Smooth muscle cell (in vitro differentiated cells): Measurements from ENCODE around the gene TLE3. TPM values are rescaled to one million over a fixed set of nuclear protein-coding genes. Genes with fewer than 3 reads are reported as not detected.

ENCODE experiments used
- DNase-seq: peaks from one replicate; lab custom pipeline; 2025; ENCODE audit not compliant: unreplicated experiment; lab: John Stamatoyannopoulos, UW
- H2AFZ ChIP-seq: fragments of 200-600 bp; sonication (generic); 2 replicates; pipeline ENCODE4 v1.6.0; 2016; ENCODE audit warnings: antibody characterized with exemption, low read depth, mild to moderate bottlenecking
- H3F3A ChIP-seq: fragments of 200-600 bp; sonication (generic); 2 replicates; pipeline ENCODE4 v1.6.0; 2017; ENCODE audit warnings: antibody characterized with exemption, low read depth
- H3K27ac ChIP-seq: fragments of 200-600 bp; sonication (generic); 2 replicates; pipeline ENCODE4 v1.5.1; 2016; ENCODE audit warnings: low read depth, mild to moderate bottlenecking
- H3K27me3 ChIP-seq: fragments of 200-600 bp; sonication (generic); 2 replicates; pipeline ENCODE4 v1.6.1; 2016; ENCODE audit warnings: low read depth, mild to moderate bottlenecking
- H3K36me3 ChIP-seq: fragments of 200-600 bp; sonication (generic); 2 replicates; pipeline ENCODE4 v1.5.1; 2016; ENCODE audit warnings: low read depth
- H3K4me1 ChIP-seq: fragments of 200-600 bp; sonication (generic); 2 replicates; pipeline ENCODE4 v1.5.1; 2016; ENCODE audit warnings: low read depth
- H3K4me2 ChIP-seq: fragments of 200-600 bp; sonication (generic); 2 replicates; pipeline ENCODE4 v1.6.0; 2016; ENCODE audit warnings: mild to moderate bottlenecking
- H3K4me3 ChIP-seq: fragments of 200-600 bp; sonication (generic); 2 replicates; pipeline ENCODE4 v1.5.1; 2016; ENCODE audit warnings: mild to moderate bottlenecking
- H3K79me2 ChIP-seq: fragments of 200-600 bp; sonication (generic); 2 replicates; pipeline ENCODE4 v1.6.0; 2016; ENCODE audit warnings: low read depth, mild to moderate bottlenecking
- H3K9ac ChIP-seq: fragments of 200-600 bp; sonication (generic); 2 replicates; pipeline ENCODE4 v1.6.0; 2016; ENCODE audit warnings: low read depth
- H3K9me3 ChIP-seq: fragments of 200-600 bp; sonication (generic); replicated peaks from 2 replicates; pipeline ENCODE4 v1.5.1; 2016; ENCODE audit warnings: low read depth
- H4K20me1 ChIP-seq: fragments of 200-600 bp; sonication (generic); 2 replicates; pipeline ENCODE4 v1.6.0; 2016; ENCODE audit warnings: low read depth
- WGBS: methylation state at CpG from one replicate; pipeline ENCODE4 v1.1.7; 2016; ENCODE audit warnings: low lambda C conversion rate; 5-methylcytosine and 5-hydroxymethylcytosine counted together
- polyA plus RNA-seq: library from polyadenylated mRNA; unstranded; fragments of >200 nt; fragmentation: Nextera tagmentation; extraction: Ambion mirVana; gene quantifications from 2 replicates; pipeline ENCODE4 v1.2.1, GENCODE V29; 2016
- total RNA-seq: library from RNA; depleted of rRNA; stranded (reverse); fragments of >200 nt; gene quantifications from 2 replicates; pipeline ENCODE4 v1.2.3, GENCODE V29; 2014
- TF ChIP-seq, protein P1 (sequence below): fragments of 200-600 bp; sonication (generic); IDR thresholded peaks from 2 replicates; pipeline ENCODE4 v1.5.1; 2017; ENCODE audit warnings: borderline replicate concordance, mild to moderate bottlenecking, antibody characterized with exemption; ENCODE audit not compliant: insufficient read depth, poor library complexity, severe bottlenecking

Gene TLE3
- total and polyA plus RNA-seq, 2 experiments from 2014 or later = 50.9 to 53.2 TPM

DNA sequence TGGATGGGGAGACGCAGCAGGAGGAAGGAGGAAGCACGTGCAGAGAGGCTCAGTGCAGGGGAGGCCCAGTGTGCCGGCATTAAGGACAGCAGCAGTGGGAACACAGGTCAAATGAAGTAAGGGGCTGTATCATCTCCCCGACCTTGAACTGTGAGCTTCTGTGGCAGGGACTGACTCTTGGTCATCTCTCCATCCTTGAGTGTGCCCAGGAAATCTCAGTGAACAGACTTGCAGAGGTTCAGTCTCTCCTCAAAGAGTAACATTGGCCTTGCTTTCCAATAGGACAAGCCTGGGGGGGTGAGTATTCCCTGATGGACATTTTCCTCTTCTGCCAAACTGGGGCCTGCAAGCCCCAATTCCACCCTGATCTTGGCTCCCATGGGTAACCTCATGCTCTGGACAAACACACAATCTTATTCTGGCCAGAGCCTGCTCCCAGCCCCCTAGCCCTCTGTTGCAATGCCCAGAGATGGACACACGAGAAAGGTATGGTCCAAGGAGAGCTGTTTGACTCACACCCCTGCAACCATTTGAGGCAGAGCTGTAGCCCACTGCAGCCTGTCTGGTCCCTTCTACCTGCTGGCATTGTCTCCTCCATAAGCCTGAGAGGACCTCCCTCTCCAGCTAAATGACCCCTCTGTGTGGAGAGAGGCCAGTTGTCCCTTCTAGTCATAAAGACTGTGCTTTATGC, 50.9 kb downstream of the TLE3 start:
- Histone ChIP-seq H2AFZ (no peak overlapping the region), H3K9me3 (no peaks in the 10 kb centered on the region), H3K4me1 (peaks cover 6% of the 10 kb centered on the region), H3K79me2 (no peaks in the 10 kb centered on the region), H3K9ac (no peak overlapping the region), H4K20me1 (peaks cover 45% of the 10 kb centered on the region), H3K27ac (no peak overlapping the region), H3K4me2 (no peak overlapping the region), H3K36me3 (peaks cover 8% of the 10 kb centered on the region), H3F3A (peaks cover 17% of the 10 kb centered on the region), H3K27me3 (no peaks in the 10 kb centered on the region), H3K4me3 (no peak overlapping the region)
- WGBS = 77% methylated on average over 5 of the region's 5 CpGs
- TF ChIP-seq, protein P1, sequence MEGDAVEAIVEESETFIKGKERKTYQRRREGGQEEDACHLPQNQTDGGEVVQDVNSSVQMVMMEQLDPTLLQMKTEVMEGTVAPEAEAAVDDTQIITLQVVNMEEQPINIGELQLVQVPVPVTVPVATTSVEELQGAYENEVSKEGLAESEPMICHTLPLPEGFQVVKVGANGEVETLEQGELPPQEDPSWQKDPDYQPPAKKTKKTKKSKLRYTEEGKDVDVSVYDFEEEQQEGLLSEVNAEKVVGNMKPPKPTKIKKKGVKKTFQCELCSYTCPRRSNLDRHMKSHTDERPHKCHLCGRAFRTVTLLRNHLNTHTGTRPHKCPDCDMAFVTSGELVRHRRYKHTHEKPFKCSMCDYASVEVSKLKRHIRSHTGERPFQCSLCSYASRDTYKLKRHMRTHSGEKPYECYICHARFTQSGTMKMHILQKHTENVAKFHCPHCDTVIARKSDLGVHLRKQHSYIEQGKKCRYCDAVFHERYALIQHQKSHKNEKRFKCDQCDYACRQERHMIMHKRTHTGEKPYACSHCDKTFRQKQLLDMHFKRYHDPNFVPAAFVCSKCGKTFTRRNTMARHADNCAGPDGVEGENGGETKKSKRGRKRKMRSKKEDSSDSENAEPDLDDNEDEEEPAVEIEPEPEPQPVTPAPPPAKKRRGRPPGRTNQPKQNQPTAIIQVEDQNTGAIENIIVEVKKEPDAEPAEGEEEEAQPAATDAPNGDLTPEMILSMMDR = no peak
- DNase-seq = no peak

DNA sequence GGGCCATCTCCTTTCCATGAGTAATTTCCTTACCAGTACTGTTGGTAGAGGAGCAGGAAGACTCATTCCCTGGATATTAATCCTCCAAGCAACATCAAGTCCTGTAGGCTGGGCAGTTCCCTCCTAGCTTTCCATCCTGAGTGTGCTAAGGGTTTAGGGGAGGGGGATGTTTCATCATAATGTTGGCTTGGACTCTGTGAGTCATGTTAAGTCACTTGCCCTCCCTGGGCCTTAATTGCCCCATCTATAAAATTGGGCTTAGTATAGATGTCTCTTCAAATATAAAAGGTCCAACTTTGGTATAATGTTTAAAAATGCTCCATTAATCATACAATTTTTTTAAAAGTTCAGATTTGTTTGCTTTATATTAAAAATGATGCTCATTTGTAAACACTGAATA, 52.7 kb downstream of the TLE3 start:
- H3K36me3 ChIP-seq = no peaks in the 10 kb centered on the region
- DNase-seq = no peak
- TF ChIP-seq, protein P1 = no peak

DNA sequence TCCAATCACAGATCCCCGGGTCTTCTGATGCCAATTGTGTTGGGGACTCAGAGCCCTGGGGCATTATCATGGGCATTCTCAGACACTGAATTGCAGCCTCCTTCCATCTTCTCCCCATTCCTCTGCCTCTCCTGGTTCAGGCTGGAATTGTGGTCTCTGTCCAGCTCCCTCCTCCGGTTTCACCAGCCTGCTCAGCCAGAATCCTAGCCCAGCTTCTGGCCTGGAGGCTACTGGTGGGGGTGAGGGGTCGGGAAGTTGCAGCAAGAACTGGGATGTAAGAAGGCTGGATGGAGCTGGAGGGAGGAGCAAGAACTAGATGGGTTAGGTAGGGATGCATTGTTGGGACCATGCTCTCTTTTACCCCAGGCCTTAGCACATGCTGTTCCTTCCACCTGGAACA, 53.5 kb downstream of the TLE3 start:
- TF ChIP-seq, protein P1 = no peak
- WGBS = 76% methylated on average over 3 of the region's 3 CpGs
- DNase-seq = no peak

More for the DNA sequence above, 52.7 kb downstream of the TLE3 start:
- H2AFZ ChIP-seq = no peak overlapping the region
- no peaks in the 10 kb centered on the region for H3K27me3 ChIP-seq
- no peak overlapping the region for H3K4me3 ChIP-seq
- no peaks in the 10 kb centered on the region for H3K79me2 ChIP-seq
- H3K4me2 ChIP-seq = no peak overlapping the region
- peaks cover 15% of the 10 kb centered on the region for H3F3A ChIP-seq
- peaks cover 27% of the 10 kb centered on the region for H4K20me1 ChIP-seq
- peaks cover 6% of the 10 kb centered on the region for H3K4me1 ChIP-seq
- no peak overlapping the region for H3K9ac ChIP-seq
- H3K27ac ChIP-seq = no peak overlapping the region
- no peaks in the 10 kb centered on the region for H3K9me3 ChIP-seq

DNA sequence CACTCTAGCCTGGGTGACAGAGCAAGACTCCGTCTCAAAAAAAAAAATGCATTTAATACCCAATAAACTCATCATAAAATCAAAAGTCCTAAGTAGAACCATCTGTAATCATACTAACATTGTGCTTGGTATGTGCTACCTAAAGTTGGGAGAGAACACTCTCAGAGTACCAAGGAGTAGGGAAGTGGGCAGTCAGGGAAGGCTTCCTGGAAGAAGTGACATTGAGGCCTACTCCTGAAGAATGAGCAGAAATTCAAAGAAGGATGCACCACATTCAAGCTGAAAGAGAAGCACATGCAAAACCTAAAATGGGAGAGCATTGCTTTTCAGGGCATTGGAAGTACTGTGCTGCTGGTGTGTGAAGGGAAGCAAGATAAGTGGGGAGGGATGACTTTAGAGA, 54.1 kb downstream of the TLE3 start:
- WGBS = 90% methylated on average over 1 of the region's 1 CpG
- Histone ChIP-seq H3K4me3 (no peak overlapping the region), H3K9me3 (no peaks in the 10 kb centered on the region)

More for the DNA sequence above, 53.5 kb downstream of the TLE3 start:
- no peaks in the 10 kb centered on the region for H3K27me3 ChIP-seq
- H3K79me2 ChIP-seq = no peaks in the 10 kb centered on the region
- H3K9me3 ChIP-seq = no peaks in the 10 kb centered on the region
- H4K20me1 ChIP-seq = peaks cover 19% of the 10 kb centered on the region
- no peak overlapping the region for H3K9ac ChIP-seq
- no peak overlapping the region for H3K4me3 ChIP-seq
- no peak overlapping the region for H3K4me2 ChIP-seq
- no peaks in the 10 kb centered on the region for H3K36me3 ChIP-seq
- H3K4me1 ChIP-seq = peaks cover 6% of the 10 kb centered on the region
- H3F3A ChIP-seq = peaks cover 14% of the 10 kb centered on the region
- no peak overlapping the region for H3K27ac ChIP-seq
- no peak overlapping the region for H2AFZ ChIP-seq

More for the DNA sequence above, 54.1 kb downstream of the TLE3 start:
- H3K4me1 ChIP-seq = peaks cover 5% of the 10 kb centered on the region
- TF ChIP-seq, protein P1 = no peak
- H3K27ac ChIP-seq = no peak overlapping the region
- H3K9ac ChIP-seq = no peak overlapping the region
- peaks cover 14% of the 10 kb centered on the region for H4K20me1 ChIP-seq
- no peaks in the 10 kb centered on the region for H3K36me3 ChIP-seq
- DNase-seq = no peak
- H3K79me2 ChIP-seq = no peaks in the 10 kb centered on the region
- H3F3A ChIP-seq = peaks cover 9% of the 10 kb centered on the region
- H2AFZ ChIP-seq = no peak overlapping the region
- H3K4me2 ChIP-seq = no peak overlapping the region
- no peaks in the 10 kb centered on the region for H3K27me3 ChIP-seq
